Memory B cell (primary cell): ENCODE results near the gene CTNNA3.

Experiments
- ATAC-seq: fragments of 150-1000 bp; cut with Tn5 transposase; 2 replicates; pipeline ENCODE4 v1.10.0; 2021; ENCODE audit warnings: low read depth, mild to moderate bottlenecking, moderate library complexity
- DNase-seq, 2 donors: peaks; one replicate each; pipeline ENCODE4 v3.0.0; 2022; ENCODE audit warnings: low spot score in 2 of 2
- H3K27ac Mint-ChIP-seq: one replicate; pipeline ENCODE4 v1.8.0; 2022; ENCODE audit warnings: mild to moderate bottlenecking, moderate library complexity, mixed read lengths
- H3K27me3 Mint-ChIP-seq: one replicate; pipeline ENCODE4 v1.8.0; 2022; ENCODE audit warnings: mixed read lengths
- H3K36me3 Mint-ChIP-seq: one replicate; pipeline ENCODE4 v1.8.0; 2022; ENCODE audit warnings: mild to moderate bottlenecking, mixed read lengths
- H3K4me1 Mint-ChIP-seq: one replicate; pipeline ENCODE4 v1.8.0; 2022; ENCODE audit warnings: mixed read lengths
- H3K4me3 Mint-ChIP-seq: one replicate; pipeline ENCODE4 v1.8.0; 2022; ENCODE audit warnings: mild to moderate bottlenecking, moderate library complexity, mixed read lengths
- H3K9me3 Mint-ChIP-seq: one replicate; pipeline ENCODE4 v1.8.0; 2022; ENCODE audit warnings: mixed read lengths

CTNNA3 gene

DNA sequence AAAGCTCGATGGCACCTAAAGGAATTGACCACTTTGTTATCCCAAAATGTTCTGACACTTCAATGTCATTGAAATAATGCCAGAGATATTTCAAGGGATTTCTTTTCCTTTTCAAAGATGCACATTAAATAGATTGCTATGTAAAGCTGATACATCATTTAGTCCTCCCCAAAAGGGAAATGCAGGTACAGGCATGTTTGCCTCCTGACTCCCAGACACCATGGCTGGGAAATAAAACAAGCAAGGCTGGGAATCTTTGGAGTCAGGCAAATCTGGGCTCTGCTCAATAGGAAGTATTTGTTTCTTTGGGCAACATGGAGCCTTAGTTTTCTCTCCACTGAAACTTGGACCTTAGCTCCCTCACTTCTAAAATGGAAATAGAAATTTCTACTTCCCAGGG lies 1000.9 kb downstream of the CTNNA3 start:
- Mint-ChIP-seq H3K27me3 (no peaks in the 10 kb centered on the region), H3K4me1 (no peaks in the 10 kb centered on the region), H3K27ac (no peak overlapping the region), H3K36me3 (no peaks in the 10 kb centered on the region), H3K9me3 (peaks cover 5% of the 10 kb centered on the region), H3K4me3 (no peak overlapping the region)
- DNase-seq (no peak), ATAC-seq (no peak)

DNA sequence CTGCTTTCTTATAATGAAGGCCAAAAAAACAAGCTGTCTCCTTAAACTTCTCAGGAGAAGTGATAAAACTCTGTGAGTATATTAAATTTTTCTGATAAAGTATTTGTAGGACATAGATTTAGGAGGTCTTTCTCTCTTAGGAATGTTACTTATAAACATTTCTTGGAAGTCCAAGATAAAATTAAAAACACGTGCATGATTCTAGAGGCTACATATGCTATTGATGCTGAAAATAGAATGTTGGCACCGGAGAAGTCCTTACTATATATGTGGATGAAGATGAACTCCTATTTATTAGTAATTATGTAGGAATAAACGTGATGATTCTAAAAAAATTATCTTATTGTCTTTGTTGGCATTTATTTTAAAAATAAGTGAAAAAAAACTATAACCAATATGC lies 1011.4 kb downstream of the CTNNA3 start:
- no peaks in the 10 kb centered on the region for H3K36me3 Mint-ChIP-seq
- no peak for ATAC-seq

GRCh38 chr10:66680886-66681285 lies 1015.1 kb downstream of the CTNNA3 start:
- Mint-ChIP-seq H3K4me1 (no peaks in the 10 kb centered on the region), H3K27ac (no peak overlapping the region), H3K27me3 (no peaks in the 10 kb centered on the region), H3K4me3 (no peak overlapping the region), H3K36me3 (no peaks in the 10 kb centered on the region), H3K9me3 (peaks cover 4% of the 10 kb centered on the region)
- ATAC-seq: no peak
- no peak for DNase-seq

More for the DNA sequence above, 1011.4 kb downstream of the CTNNA3 start:
- no peak overlapping the region for H3K4me3 Mint-ChIP-seq
- H3K9me3 Mint-ChIP-seq: peaks cover 3% of the 10 kb centered on the region
- H3K4me1 Mint-ChIP-seq: no peaks in the 10 kb centered on the region
- no peaks in the 10 kb centered on the region for H3K27me3 Mint-ChIP-seq
- H3K27ac Mint-ChIP-seq: no peak overlapping the region
- DNase-seq: no peak

DNA sequence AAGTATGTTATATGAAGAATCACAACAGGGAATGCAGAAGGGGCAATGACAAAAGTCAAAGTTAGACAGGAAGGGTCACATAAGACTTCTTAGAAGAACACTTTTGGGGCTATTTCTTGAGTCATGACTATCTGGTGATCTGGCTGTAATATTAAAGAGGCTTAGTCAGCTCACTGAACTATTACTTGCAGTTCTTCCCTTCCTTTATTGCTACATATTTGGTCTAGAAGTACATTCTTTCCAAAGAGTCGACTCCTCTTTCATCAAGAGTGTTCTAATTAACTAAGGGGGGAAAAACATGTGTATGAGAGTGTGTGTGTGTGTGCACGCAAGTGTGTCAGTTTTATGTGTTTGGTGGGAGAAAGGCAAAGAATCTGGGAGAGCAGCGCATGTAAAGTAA lies 1017.5 kb downstream of the CTNNA3 start:
- no peak overlapping the region for H3K27ac Mint-ChIP-seq
- ATAC-seq (no peak), DNase-seq (no peak)
- no peaks in the 10 kb centered on the region for H3K27me3 Mint-ChIP-seq
- peaks cover 4% of the 10 kb centered on the region for H3K9me3 Mint-ChIP-seq
- no peaks in the 10 kb centered on the region for H3K36me3 Mint-ChIP-seq
- no peak overlapping the region for H3K4me3 Mint-ChIP-seq
- H3K4me1 Mint-ChIP-seq: no peaks in the 10 kb centered on the region

GRCh38 chr10:66673071-66673470 lies 1022.9 kb downstream of the CTNNA3 start:
- DNase-seq: no peak
- H3K27ac Mint-ChIP-seq: no peak overlapping the region
- no peaks in the 10 kb centered on the region for H3K36me3 Mint-ChIP-seq
- H3K4me1 Mint-ChIP-seq: no peaks in the 10 kb centered on the region
- H3K9me3 Mint-ChIP-seq: no peaks in the 10 kb centered on the region
- no peak overlapping the region for H3K4me3 Mint-ChIP-seq
- ATAC-seq: no peak
- no peaks in the 10 kb centered on the region for H3K27me3 Mint-ChIP-seq

- no peak for ATAC-seq
- Mint-ChIP-seq H3K9me3 (no peaks in the 10 kb centered on the region), H3K4me3 (no peak overlapping the region), H3K36me3 (no peaks in the 10 kb centered on the region), H3K4me1 (no peaks in the 10 kb centered on the region), H3K27me3 (no peaks in the 10 kb centered on the region), H3K27ac (no peak overlapping the region)
- DNase-seq: no peak
These were observed 1024.4 kb downstream of the CTNNA3 start for GRCh38 chr10:66671562-66671961.

DNA sequence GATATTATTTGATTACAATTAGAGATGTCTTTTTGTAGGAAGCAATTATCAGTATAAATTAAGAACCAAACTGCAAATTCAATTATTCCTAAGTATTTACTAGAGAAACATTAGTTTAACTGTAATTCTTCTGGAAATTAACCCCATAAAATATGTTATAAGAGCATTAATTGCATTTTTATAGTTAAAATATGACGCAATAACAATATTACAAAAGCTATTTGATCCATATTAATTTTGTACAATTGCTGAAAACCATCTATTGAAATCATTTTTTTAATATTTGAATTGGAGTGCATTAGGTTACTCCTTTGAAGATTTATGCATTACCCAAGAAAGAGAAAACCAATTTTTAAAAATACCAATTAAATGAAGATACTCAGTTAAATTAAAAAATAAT lies 1024.9 kb downstream of the CTNNA3 start:
- Mint-ChIP-seq H3K36me3 (no peaks in the 10 kb centered on the region), H3K9me3 (no peaks in the 10 kb centered on the region), H3K27ac (no peak overlapping the region), H3K27me3 (no peaks in the 10 kb centered on the region), H3K4me3 (no peak overlapping the region), H3K4me1 (no peaks in the 10 kb centered on the region)
- DNase-seq: no peak
- no peak for ATAC-seq

DNA sequence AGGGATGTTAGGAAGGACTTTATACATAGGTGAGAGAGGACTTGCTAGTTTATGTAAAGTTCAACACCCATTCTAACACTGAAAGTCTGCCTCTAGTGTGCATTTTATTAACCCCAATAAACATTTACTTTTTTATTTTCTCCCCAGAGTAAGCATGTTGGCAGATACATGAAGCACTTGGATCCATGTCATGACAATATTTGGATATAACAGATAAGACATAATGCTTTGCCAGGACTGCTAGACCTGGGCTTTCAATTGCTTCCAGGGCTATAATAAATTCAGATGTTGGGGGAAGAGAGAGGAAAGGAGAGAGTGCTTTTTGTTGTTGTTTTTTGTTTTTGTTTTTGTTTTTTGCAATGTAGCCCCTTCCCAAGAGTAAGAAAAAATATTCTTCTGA lies 1039.5 kb downstream of the CTNNA3 start:
- ATAC-seq: no peak
- Mint-ChIP-seq H3K4me3 (no peak overlapping the region), H3K27ac (no peak overlapping the region), H3K9me3 (peaks cover 2% of the 10 kb centered on the region), H3K36me3 (no peaks in the 10 kb centered on the region), H3K4me1 (no peaks in the 10 kb centered on the region), H3K27me3 (no peaks in the 10 kb centered on the region)
- DNase-seq: no peak

- Mint-ChIP-seq H3K27ac (no peak overlapping the region), H3K4me3 (no peak overlapping the region), H3K36me3 (no peaks in the 10 kb centered on the region), H3K27me3 (no peaks in the 10 kb centered on the region), H3K4me1 (no peaks in the 10 kb centered on the region), H3K9me3 (peaks cover 2% of the 10 kb centered on the region)
- ATAC-seq: no peak
- no peak for DNase-seq
These were observed 1041.1 kb downstream of the CTNNA3 start for GRCh38 chr10:66654861-66655260.

GRCh38 chr10:66651308-66652082 lies 1044.5 kb downstream of the CTNNA3 start:
- Mint-ChIP-seq H3K4me3 (no peak overlapping the region), H3K27me3 (no peaks in the 10 kb centered on the region), H3K27ac (no peak overlapping the region), H3K36me3 (no peaks in the 10 kb centered on the region), H3K9me3 (peaks cover 5% of the 10 kb centered on the region), H3K4me1 (no peaks in the 10 kb centered on the region)
- DNase-seq (no peak), ATAC-seq (no peak)

- Mint-ChIP-seq H3K4me3 (no peak overlapping the region), H3K36me3 (no peaks in the 10 kb centered on the region), H3K4me1 (no peaks in the 10 kb centered on the region)
These were observed 1046.4 kb downstream of the CTNNA3 start for GRCh38 chr10:66649626-66650025.

DNA sequence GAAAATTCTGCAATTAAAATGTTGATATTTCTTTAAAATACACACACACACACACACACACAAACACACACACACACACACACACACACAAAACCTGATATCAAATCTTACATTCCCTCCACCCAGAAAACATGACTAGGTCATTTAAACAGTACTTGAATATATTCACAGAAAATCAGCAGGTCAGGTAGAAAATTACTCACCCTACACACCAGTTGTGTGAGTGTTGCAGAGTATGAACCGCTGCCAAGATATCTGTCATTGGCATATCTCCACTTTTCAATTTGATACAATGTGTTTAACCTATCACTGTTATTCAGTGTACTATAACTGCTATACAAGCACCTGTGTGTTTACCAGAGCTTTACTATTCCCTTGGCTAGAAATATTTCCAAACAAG lies 1053.8 kb downstream of the CTNNA3 start:
- Mint-ChIP-seq H3K27ac (no peak overlapping the region), H3K4me1 (no peaks in the 10 kb centered on the region), H3K9me3 (peaks cover 3% of the 10 kb centered on the region), H3K36me3 (no peaks in the 10 kb centered on the region), H3K4me3 (no peak overlapping the region), H3K27me3 (no peaks in the 10 kb centered on the region)
- ATAC-seq (no peak), DNase-seq (no peak)

More at GRCh38 chr10:66649626-66650025, 1046.4 kb downstream of the CTNNA3 start:
- ATAC-seq (no peak), DNase-seq (no peak)
- no peak overlapping the region for H3K27ac Mint-ChIP-seq
- H3K9me3 Mint-ChIP-seq: peaks cover 7% of the 10 kb centered on the region
- H3K27me3 Mint-ChIP-seq: no peaks in the 10 kb centered on the region

DNA sequence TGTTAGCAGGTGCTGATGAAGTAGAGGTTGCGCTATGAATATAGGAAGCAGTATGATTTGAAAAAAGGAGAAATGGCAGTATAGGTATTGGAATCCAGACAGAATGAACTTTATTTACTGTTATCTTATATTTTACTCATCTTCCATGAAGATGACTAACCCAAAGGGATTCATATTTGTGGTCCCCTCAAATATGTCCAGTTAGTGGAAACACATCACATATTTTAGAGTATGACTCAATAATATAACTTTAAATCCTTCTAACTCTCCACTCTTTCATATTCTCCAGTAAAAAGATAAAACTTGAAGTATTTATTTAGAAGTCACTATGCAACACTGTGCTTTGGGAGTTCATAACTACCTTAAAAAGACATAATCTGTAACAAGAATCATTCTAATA lies 1056.6 kb downstream of the CTNNA3 start:
- no peak overlapping the region for H3K4me3 Mint-ChIP-seq
- H3K27me3 Mint-ChIP-seq: no peaks in the 10 kb centered on the region
- H3K4me1 Mint-ChIP-seq: no peaks in the 10 kb centered on the region
- no peaks in the 10 kb centered on the region for H3K36me3 Mint-ChIP-seq
- no peak for ATAC-seq
- peaks cover 3% of the 10 kb centered on the region for H3K9me3 Mint-ChIP-seq
- no peak overlapping the region for H3K27ac Mint-ChIP-seq
- DNase-seq: no peak

DNA sequence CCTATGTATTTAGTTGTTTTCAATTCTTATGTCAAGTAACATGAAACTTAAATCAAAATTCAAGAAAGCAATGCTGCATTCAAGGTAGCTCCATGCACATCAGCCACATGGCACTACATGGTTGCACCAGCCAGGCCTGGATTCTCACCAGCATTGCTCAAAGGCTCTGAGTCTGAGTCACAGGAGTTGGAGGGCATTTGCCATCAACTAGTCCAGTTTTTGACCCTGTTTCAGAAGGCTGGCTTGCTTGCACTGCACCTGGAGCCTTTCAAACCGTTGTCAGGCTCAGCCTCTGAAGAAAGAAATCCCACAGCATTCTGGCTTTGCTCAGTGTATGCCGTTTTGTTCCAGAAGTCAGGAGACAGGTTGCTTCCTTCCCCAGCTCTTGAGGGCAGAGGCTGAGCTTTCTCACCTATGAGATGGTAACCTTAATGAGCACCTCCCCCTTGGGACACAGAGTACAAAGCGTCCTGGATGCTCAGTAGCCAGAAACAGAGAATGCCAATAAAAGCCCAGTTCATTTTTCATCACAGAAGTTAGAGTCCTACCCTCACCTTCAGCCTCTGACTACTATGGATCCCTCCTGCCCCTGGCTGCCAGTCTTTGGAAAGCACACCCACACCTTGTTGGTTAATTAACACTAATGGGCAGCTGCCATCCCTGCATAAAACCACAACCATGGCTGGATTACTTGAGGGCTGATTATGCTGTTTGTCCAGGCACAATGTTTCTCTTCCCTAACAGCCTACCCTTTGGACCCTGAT lies 1058.5 kb downstream of the CTNNA3 start:
- H3K36me3 Mint-ChIP-seq: no peaks in the 10 kb centered on the region
- no peak for DNase-seq
- H3K27ac Mint-ChIP-seq: no peak overlapping the region

More for the DNA sequence above, 1058.5 kb downstream of the CTNNA3 start:
- peaks cover 3% of the 10 kb centered on the region for H3K9me3 Mint-ChIP-seq
- ATAC-seq: no peak
- H3K4me1 Mint-ChIP-seq: no peaks in the 10 kb centered on the region
- H3K4me3 Mint-ChIP-seq: no peak overlapping the region
- no peaks in the 10 kb centered on the region for H3K27me3 Mint-ChIP-seq
